ENCODE measurements around the gene LAP3.
"Not testable (repeated sequence)": the region's sequence is repeated elsewhere in the genome, so short reads cannot be mapped to it uniquely, and the experiment has no call there.

The LAP3 gene

GRCh38 chr4:17576932-17577664 lies at the start of gene LAP3:
Gene LAP3 (plus strand): TSS chr4:17577198. CDS start chr4:17577466, 268 bp downstream.
- peak; percentile 96 to 98 (median 96) for DNase-seq (ENCODE audit: low read depth in 3 of 3)

- DNase-seq (ENCODE audit: low read depth in 3 of 3): no peak
Observed at GRCh38 chr4:17528551-17529165, 48.3 kb upstream of the LAP3 start.

- DNase-seq (ENCODE audit: low read depth in 3 of 3): no peak
Observed at GRCh38 chr4:17531538-17532285, 45.3 kb upstream of the LAP3 start.

GRCh38 chr4:17534705-17535104 lies 42.3 kb upstream of the LAP3 start:
- no peak for DNase-seq (ENCODE audit: low read depth in 3 of 3)

- DNase-seq (ENCODE audit: low read depth in 3 of 3): no peak
Observed at GRCh38 chr4:17535242-17535641, 41.8 kb upstream of the LAP3 start.

- DNase-seq (ENCODE audit: low read depth in 3 of 3): no peak
Observed at GRCh38 chr4:17535906-17536305, 41.1 kb upstream of the LAP3 start.

- not testable (repeated sequence) for DNase-seq (ENCODE audit: low read depth in 3 of 3)
Observed at GRCh38 chr4:17537060-17537459, 39.9 kb upstream of the LAP3 start.

GRCh38 chr4:17544205-17544604 lies 32.8 kb upstream of the LAP3 start:
- no peak for DNase-seq (ENCODE audit: low read depth in 3 of 3)

- no peak for DNase-seq (ENCODE audit: low read depth in 3 of 3)
Observed at GRCh38 chr4:17544831-17545234, 32.2 kb upstream of the LAP3 start.

- no peak for DNase-seq (ENCODE audit: low read depth in 3 of 3)
Observed at GRCh38 chr4:17545374-17546140, 31.4 kb upstream of the LAP3 start.

GRCh38 chr4:17546222-17546621 lies 30.8 kb upstream of the LAP3 start:
- no peak for DNase-seq (ENCODE audit: low read depth in 3 of 3)

- DNase-seq (ENCODE audit: low read depth in 3 of 3): no peak
Observed at GRCh38 chr4:17546678-17547077, 30.3 kb upstream of the LAP3 start.

- no peak for DNase-seq (ENCODE audit: low read depth in 3 of 3)
Observed at GRCh38 chr4:17550549-17550948, 26.4 kb upstream of the LAP3 start.

GRCh38 chr4:17552427-17552826 lies 24.6 kb upstream of the LAP3 start:
- no peak for DNase-seq (ENCODE audit: low read depth in 3 of 3)

GRCh38 chr4:17554568-17554967 lies 22.4 kb upstream of the LAP3 start:
- no peak for DNase-seq (ENCODE audit: low read depth in 3 of 3)

- no peak for DNase-seq (ENCODE audit: low read depth in 3 of 3)
Observed at GRCh38 chr4:17556498-17556897, 20.5 kb upstream of the LAP3 start.

GRCh38 chr4:17557880-17558279 lies 19.1 kb upstream of the LAP3 start:
- no peak for DNase-seq (ENCODE audit: low read depth in 3 of 3)

GRCh38 chr4:17558941-17559708 lies 17.9 kb upstream of the LAP3 start:
- DNase-seq (ENCODE audit: low read depth in 3 of 3): no peak

GRCh38 chr4:17559709-17560048 lies 17.3 kb upstream of the LAP3 start:
- no peak for DNase-seq (ENCODE audit: low read depth in 3 of 3)

- DNase-seq (ENCODE audit: low read depth in 3 of 3): no peak
Observed at GRCh38 chr4:17560065-17560673, 16.8 kb upstream of the LAP3 start.

All from stimulated activated CD4-positive, alpha-beta T cell treated with anti-CD3 and anti-CD28 coated beads, TNF-alpha, amount 100 ng/mL, for 48 hours (primary cell).